IPS DF 4.7 (cell line): ENCODE data around the gene IGHMBP2.

Experiments used
- DNase-seq: peaks from one replicate; pipeline ENCODE4 v3.0.0-alpha.2; 2013; ENCODE audit warnings: low spot score; ENCODE audit errors: extremely low read depth

The IGHMBP2 gene

GRCh38 chr11:68927280-68928135 lies 23.8 kb downstream of the IGHMBP2 start:
- DNase-seq, result no peak

- no peak for DNase-seq
These were observed 24.6 kb downstream of the IGHMBP2 start for GRCh38 chr11:68928136-68928880.

GRCh38 chr11:68929135-68929534 lies 25.4 kb downstream of the IGHMBP2 start:
- DNase-seq, result no peak

DNA sequence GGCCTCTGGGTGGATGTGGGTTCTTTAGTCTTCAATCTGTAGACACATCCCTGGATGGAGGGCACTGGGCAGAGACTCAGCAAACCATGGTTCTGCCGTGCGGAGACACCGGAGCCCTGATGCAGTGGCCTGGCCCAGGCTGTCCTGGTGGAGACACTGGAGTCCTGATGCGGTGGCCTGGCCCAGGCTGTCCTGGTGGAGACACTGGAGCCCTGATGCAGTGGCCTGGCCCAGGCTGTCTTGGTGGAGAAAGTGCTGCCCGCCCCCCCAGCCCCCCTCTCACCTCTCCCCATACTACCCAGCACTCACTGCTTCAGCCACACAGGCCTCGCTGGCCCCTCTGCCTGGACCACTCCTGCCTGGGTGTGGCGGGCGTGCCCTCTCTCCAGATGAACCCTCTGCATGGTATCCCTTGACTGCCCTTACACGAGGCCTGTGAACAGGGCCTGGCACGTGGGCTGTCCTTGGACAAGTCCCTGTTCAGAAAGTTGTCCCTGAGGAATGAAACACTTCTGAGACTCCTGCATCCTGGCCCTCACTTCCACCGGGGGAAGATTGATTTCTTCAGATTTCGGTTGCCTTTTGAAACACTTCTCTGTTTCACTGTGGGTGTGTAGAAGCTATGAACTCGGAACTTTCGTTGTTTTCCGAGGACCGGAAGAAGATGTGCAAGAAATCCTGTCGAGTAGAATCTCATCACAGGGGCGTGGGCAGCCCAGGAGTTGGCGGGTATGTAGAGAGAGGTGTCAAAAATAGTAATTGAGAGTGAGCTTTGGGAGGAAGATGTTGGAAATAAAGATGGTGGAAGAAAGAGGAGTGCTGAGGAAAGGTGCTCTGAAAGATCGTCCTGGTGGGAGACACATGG lies 26.2 kb downstream of the IGHMBP2 start:
- DNase-seq, result no peak

- DNase-seq, result no peak
These were observed 27.5 kb downstream of the IGHMBP2 start for GRCh38 chr11:68930991-68931855.

GRCh38 chr11:68931911-68932310 lies 28.2 kb downstream of the IGHMBP2 start:
- no peak for DNase-seq

- no peak for DNase-seq
These were observed 28.7 kb downstream of the IGHMBP2 start for GRCh38 chr11:68932358-68932757.

GRCh38 chr11:68932933-68933577 lies 29.4 kb downstream of the IGHMBP2 start:
- DNase-seq, result no peak

GRCh38 chr11:68933605-68934320 lies 30.1 kb downstream of the IGHMBP2 start:
- no peak for DNase-seq

DNA sequence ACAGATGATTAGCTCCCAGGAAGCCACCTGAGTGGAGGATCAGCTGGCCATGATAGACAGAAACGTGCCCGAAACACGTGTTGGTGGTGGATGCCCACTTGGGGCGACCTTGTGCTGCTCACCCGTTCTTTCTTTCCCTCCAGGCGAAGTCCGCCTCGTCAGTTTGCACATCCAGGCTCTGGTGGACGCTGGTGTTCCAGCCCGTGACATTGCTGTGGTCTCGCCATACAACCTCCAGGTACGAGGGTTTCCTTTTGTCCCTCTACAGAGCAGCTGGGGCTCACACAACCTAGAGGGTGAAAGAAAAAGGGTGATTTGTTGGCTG lies 30.6 kb downstream of the IGHMBP2 start:
- DNase-seq, result no peak

GRCh38 chr11:68934666-68935065 lies 31.0 kb downstream of the IGHMBP2 start:
- DNase-seq, result no peak

GRCh38 chr11:68935066-68935465 lies 31.4 kb downstream of the IGHMBP2 start:
- no peak for DNase-seq

GRCh38 chr11:68935516-68936357 lies 32.0 kb downstream of the IGHMBP2 start:
- DNase-seq, result no peak

DNA sequence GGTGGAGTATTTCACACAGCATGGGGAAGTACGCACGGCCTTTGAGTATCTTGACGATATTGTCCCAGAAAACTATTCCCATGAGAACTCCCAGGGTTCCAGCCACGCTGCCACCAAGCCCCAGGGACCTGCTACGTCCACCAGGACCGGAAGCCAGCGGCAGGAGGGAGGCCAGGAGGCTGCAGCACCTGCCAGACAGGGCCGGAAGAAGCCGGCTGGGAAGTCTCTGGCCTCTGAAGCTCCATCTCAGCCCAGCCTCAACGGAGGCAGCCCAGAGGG lies 32.6 kb downstream of the IGHMBP2 start:
- no peak for DNase-seq

- no peak for DNase-seq
These were observed 33.3 kb downstream of the IGHMBP2 start for GRCh38 chr11:68936676-68937620.

DNA sequence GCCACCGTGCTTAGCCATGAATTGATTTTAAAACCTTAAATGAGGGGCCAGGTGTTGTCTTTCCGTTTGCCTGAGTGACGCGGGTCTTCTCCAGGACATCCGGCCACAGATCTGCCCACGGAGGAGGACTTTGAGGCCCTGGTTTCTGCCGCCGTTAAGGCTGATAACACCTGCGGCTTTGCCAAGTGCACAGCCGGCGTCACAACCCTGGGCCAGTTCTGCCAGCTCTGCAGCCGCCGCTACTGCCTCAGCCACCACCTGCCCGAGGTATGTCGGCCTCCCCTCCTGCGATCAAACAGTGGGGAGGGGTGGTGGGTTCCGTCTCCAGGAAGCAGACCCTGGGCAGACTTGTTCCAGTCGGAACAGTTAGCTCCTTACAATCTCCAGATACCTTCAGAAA lies 34.4 kb downstream of the IGHMBP2 start:
- no peak for DNase-seq

DNA sequence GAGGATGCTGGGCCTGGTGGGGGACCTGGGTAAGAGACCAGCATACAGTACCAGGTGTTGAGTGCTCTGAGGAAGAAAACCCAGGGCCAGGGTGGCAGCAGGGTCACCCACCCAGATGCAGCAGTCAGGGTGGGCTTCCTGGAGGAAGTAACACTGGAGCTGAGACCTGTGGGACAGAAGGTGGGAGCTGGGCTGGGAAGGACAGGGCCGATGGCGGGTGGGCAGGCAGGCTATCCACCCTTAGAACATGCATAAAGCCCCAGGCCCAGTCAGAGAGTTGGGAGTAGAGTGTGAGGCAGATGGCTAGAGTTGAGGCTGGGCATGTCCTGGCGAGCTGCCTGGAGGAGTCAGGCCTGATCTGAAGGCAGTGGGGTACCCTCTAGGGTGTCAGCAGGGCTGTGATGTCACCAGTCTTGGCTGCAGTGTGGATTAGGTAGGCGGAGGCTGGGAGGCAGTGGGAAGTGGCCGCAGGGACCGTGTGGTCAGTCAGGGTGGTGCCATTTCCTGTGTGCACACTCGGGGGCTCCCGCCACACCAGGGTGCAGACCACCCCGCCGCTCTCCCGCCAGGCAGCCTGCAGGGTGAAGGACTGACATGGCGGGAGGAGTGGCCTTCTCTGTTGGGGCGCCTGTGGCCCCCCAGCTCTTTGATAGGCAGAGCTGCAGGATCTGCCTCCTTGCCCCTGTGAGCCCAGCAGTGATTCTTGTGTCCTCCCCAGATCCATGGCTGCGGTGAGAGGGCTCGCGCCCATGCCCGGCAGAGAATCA lies 35.3 kb downstream of the IGHMBP2 start:
- DNase-seq, result no peak
